Astrocyte (in vitro differentiated cells and primary cell): ENCODE results near the gene LHFPL2. TPM values are rescaled to one million over a fixed set of nuclear protein-coding genes. Genes with fewer than 3 reads are reported as not detected.
"Not testable (repeated sequence)": the region's sequence is repeated elsewhere in the genome, so short reads cannot be mapped to it uniquely, and the experiment has no call there.

Source experiments
- DNase-seq: peaks from one replicate; pipeline ENCODE4 v3.0.0-alpha.2; 2010; ENCODE audit warnings: low read depth
- FAIRE-seq: peaks from 2 replicates; lab custom pipeline; 2011; peaks lifted over from hg19 to GRCh38; lab: Jason Lieb, UNC
- H2AFZ ChIP-seq: 2 replicates; pipeline ENCODE4 v1.6.0; 2012; ENCODE audit warnings: low read depth, low read length, inconsistent platforms
- H3K27ac ChIP-seq: 2 replicates; pipeline ENCODE4 v1.5.1; 2011; ENCODE audit warnings: low read depth, low read length, inconsistent platforms
- H3K27me3 ChIP-seq: 2 replicates; pipeline ENCODE4 v1.6.0; 2011; ENCODE audit warnings: low read length, inconsistent platforms; ENCODE audit not compliant: insufficient read depth
- H3K36me3 ChIP-seq: 2 replicates; pipeline ENCODE4 v1.5.1; 2011; ENCODE audit warnings: low read length, inconsistent platforms; ENCODE audit not compliant: insufficient read depth
- H3K4me1 ChIP-seq: 2 replicates; pipeline ENCODE4 v1.5.1; 2011; ENCODE audit warnings: low read length, inconsistent platforms; ENCODE audit not compliant: insufficient read depth
- H3K4me2 ChIP-seq: 2 replicates; pipeline ENCODE4 v1.6.0; 2012; ENCODE audit warnings: low read length, inconsistent platforms
- H3K4me3 ChIP-seq: 2 replicates; pipeline ENCODE4 v1.5.1; 2011; ENCODE audit warnings: low read depth, mild to moderate bottlenecking, low read length, inconsistent platforms; ENCODE audit not compliant: insufficient read depth
- H3K79me2 ChIP-seq: 2 replicates; pipeline ENCODE4 v1.6.0; 2012; ENCODE audit warnings: mild to moderate bottlenecking, low read length, inconsistent platforms; ENCODE audit not compliant: insufficient read depth
- H3K9ac ChIP-seq: 2 replicates; pipeline ENCODE4 v1.6.0; 2012; ENCODE audit warnings: mild to moderate bottlenecking, low read length, inconsistent platforms
- H3K9me3 ChIP-seq: 2 replicates; pipeline ENCODE4 v1.5.1; 2012; ENCODE audit warnings: low read depth, mild to moderate bottlenecking, low read length, inconsistent platforms; ENCODE audit not compliant: insufficient read depth
- H4K20me1 ChIP-seq: 2 replicates; pipeline ENCODE4 v1.6.0; 2012; ENCODE audit warnings: low read length, inconsistent platforms; ENCODE audit not compliant: insufficient read depth
- H3K27ac Mint-ChIP-seq: one replicate; pipeline ENCODE4 v1.8.0; 2021; ENCODE audit warnings: mild to moderate bottlenecking, mixed read lengths; ENCODE audit not compliant: unreplicated experiment
- H3K27me3 Mint-ChIP-seq: one replicate; pipeline ENCODE4 v1.8.0; 2021; ENCODE audit warnings: low read depth, mixed read lengths; ENCODE audit not compliant: unreplicated experiment
- H3K36me3 Mint-ChIP-seq: one replicate; pipeline ENCODE4 v1.8.0; 2021; ENCODE audit warnings: low read depth, mixed read lengths; ENCODE audit not compliant: unreplicated experiment
- H3K4me1 Mint-ChIP-seq: one replicate; pipeline ENCODE4 v1.8.0; 2021; ENCODE audit warnings: low read depth, mixed read lengths; ENCODE audit not compliant: unreplicated experiment
- H3K4me3 Mint-ChIP-seq: one replicate; pipeline ENCODE4 v1.8.0; 2021; ENCODE audit warnings: mild to moderate bottlenecking, moderate library complexity, mixed read lengths; ENCODE audit not compliant: unreplicated experiment
- H3K9me3 Mint-ChIP-seq: one replicate; pipeline ENCODE4 v1.8.0; 2021; ENCODE audit warnings: mild to moderate bottlenecking, mixed read lengths; ENCODE audit not compliant: unreplicated experiment
- CTCF ChIP-seq: IDR thresholded peaks from 2 replicates; pipeline ENCODE4 v1.5.1; 2011; ENCODE audit warnings: low read depth, mild to moderate bottlenecking, inconsistent platforms, low read length, moderate library complexity; ENCODE audit not compliant: insufficient read depth
- EZH2 ChIP-seq: IDR thresholded peaks from 2 replicates; pipeline ENCODE4 v1.6.1; 2012; ENCODE audit warnings: mild to moderate bottlenecking, low read length, inconsistent platforms; ENCODE audit not compliant: insufficient read depth
- total RNA-seq: library from RNA; stranded (reverse); gene quantifications from 2 replicates; pipeline ENCODE4 v1.2.1, GENCODE V29; 2021

Gene LHFPL2
- total RNA-seq, 1 donor from 2014 or later: 17.0 TPM

GRCh38 chr5:78667461-78668103 is 19.0 kb upstream of the LHFPL2 start:
- Mint-ChIP-seq H3K36me3 (no peaks in the 10 kb centered on the region), H3K27ac (no peak overlapping the region), H3K4me3 (no peak overlapping the region), H3K27me3 (peaks cover 6% of the 10 kb centered on the region), H3K4me1 (peaks cover 2% of the 10 kb centered on the region), H3K9me3 (no peaks in the 10 kb centered on the region)
- TF ChIP-seq EZH2 (no peak), CTCF (no peak)
- Histone ChIP-seq H3K27me3 (no peaks in the 10 kb centered on the region), H3K9me3 (no peaks in the 10 kb centered on the region), H3K4me2 (no peak overlapping the region), H3K4me1 (no peaks in the 10 kb centered on the region), H2AFZ (no peak overlapping the region), H3K9ac (no peak overlapping the region), H4K20me1 (no peaks in the 10 kb centered on the region), H3K79me2 (no peaks in the 10 kb centered on the region), H3K36me3 (no peaks in the 10 kb centered on the region), H3K4me3 (no peak overlapping the region), H3K27ac (no peak overlapping the region)
- DNase-seq (peak; percentile 23), FAIRE-seq (no peak)

GRCh38 chr5:78666975-78667374 is 18.4 kb upstream of the LHFPL2 start:
- H3K4me3 ChIP-seq, H3K9me3 Mint-ChIP-seq, H3K4me1 Mint-ChIP-seq, H2AFZ ChIP-seq, H3K4me1 ChIP-seq, H3K4me2 ChIP-seq, H3K4me3 Mint-ChIP-seq, H3K27ac Mint-ChIP-seq, H3K27ac ChIP-seq, H3K36me3 ChIP-seq, DNase-seq, H4K20me1 ChIP-seq, FAIRE-seq, H3K27me3 ChIP-seq, H3K9ac ChIP-seq, H3K9me3 ChIP-seq, H3K27me3 Mint-ChIP-seq, H3K79me2 ChIP-seq, H3K36me3 Mint-ChIP-seq: not testable (repeated sequence)

- no peaks in the 10 kb centered on the region for H3K9me3 Mint-ChIP-seq
- H3K27me3 Mint-ChIP-seq: peaks cover 6% of the 10 kb centered on the region
- peak overlapping the region; percentile 20 for H3K27ac Mint-ChIP-seq
- Histone ChIP-seq H3K27ac (no peak overlapping the region), H3K36me3 (no peaks in the 10 kb centered on the region), H4K20me1 (no peaks in the 10 kb centered on the region), H2AFZ (no peak overlapping the region), H3K9ac (no peak overlapping the region), H3K4me2 (no peak overlapping the region), H3K27me3 (no peaks in the 10 kb centered on the region), H3K4me1 (no peaks in the 10 kb centered on the region), H3K79me2 (no peaks in the 10 kb centered on the region), H3K4me3 (no peak overlapping the region), H3K9me3 (no peaks in the 10 kb centered on the region)
- no peak overlapping the region for H3K4me3 Mint-ChIP-seq
- FAIRE-seq (no peak), DNase-seq (no peak)
- H3K4me1 Mint-ChIP-seq: peaks cover 2% of the 10 kb centered on the region
- no peaks in the 10 kb centered on the region for H3K36me3 Mint-ChIP-seq
- TF ChIP-seq CTCF (no peak), EZH2 (no peak)
These were observed 17.5 kb upstream of the LHFPL2 start for GRCh38 chr5:78666041-78666444.
